Measurements from ENCODE around the gene CAMK4.
"Not testable (repeated sequence)": the region's sequence is repeated elsewhere in the genome, so short reads cannot be mapped to it uniquely, and the experiment has no call there.

The CAMK4 gene

GRCh38 chr5:111261610-111262009 lies 37.4 kb downstream of the CAMK4 start:
- DNase-seq, result no peak

- no peak for DNase-seq
Observed at GRCh38 chr5:111262153-111262552, 38.0 kb downstream of the CAMK4 start.

- no peak for DNase-seq
Observed at GRCh38 chr5:111262815-111263214, 38.6 kb downstream of the CAMK4 start.

GRCh38 chr5:111266491-111266890 lies 42.3 kb downstream of the CAMK4 start:
- DNase-seq, result no peak

- DNase-seq, result no peak
Observed at GRCh38 chr5:111268300-111268699, 44.1 kb downstream of the CAMK4 start.

- peak; percentile 17 to 28 for DNase-seq
Observed at GRCh38 chr5:111271885-111272284, 47.7 kb downstream of the CAMK4 start.

- no peak for DNase-seq
Observed at GRCh38 chr5:111277061-111277460, 52.9 kb downstream of the CAMK4 start.

GRCh38 chr5:111278858-111279504 lies 54.8 kb downstream of the CAMK4 start:
- DNase-seq, result peak; percentile 90 to 92

GRCh38 chr5:111280282-111280951 lies 56.2 kb downstream of the CAMK4 start:
- DNase-seq, result no peak

GRCh38 chr5:111282798-111283197 lies 58.6 kb downstream of the CAMK4 start:
- no peak for DNase-seq

GRCh38 chr5:111284825-111285224 lies 60.6 kb downstream of the CAMK4 start:
- no peak for DNase-seq

- no peak for DNase-seq
Observed at GRCh38 chr5:111294551-111294950, 70.4 kb downstream of the CAMK4 start.

- DNase-seq, result no peak
Observed at GRCh38 chr5:111295649-111296048, 71.5 kb downstream of the CAMK4 start.

- DNase-seq, result no peak
Observed at GRCh38 chr5:111296570-111296969, 72.4 kb downstream of the CAMK4 start.

GRCh38 chr5:111299067-111299481 lies 74.9 kb downstream of the CAMK4 start:
- no peak for DNase-seq

- DNase-seq, result no peak
Observed at GRCh38 chr5:111299831-111300432, 75.7 kb downstream of the CAMK4 start.

- DNase-seq, result no peak
Observed at GRCh38 chr5:111301264-111301663, 77.1 kb downstream of the CAMK4 start.

GRCh38 chr5:111302043-111302442 lies 77.9 kb downstream of the CAMK4 start:
- DNase-seq, result not testable (repeated sequence)

GRCh38 chr5:111308951-111309350 lies 84.8 kb downstream of the CAMK4 start:
- no peak for DNase-seq

GRCh38 chr5:111309384-111309783 lies 85.2 kb downstream of the CAMK4 start:
- DNase-seq, result no peak

GRCh38 chr5:111310711-111311620 lies 86.8 kb downstream of the CAMK4 start:
- DNase-seq, result no peak

GRCh38 chr5:111311666-111312065 lies 87.5 kb downstream of the CAMK4 start:
- no peak for DNase-seq
